SKM-1 (cell line): ENCODE measurements around the gene CEP85L.

Experiments
- DNase-seq: peaks from one replicate; lab custom pipeline; 2025; ENCODE audit not compliant: unreplicated experiment; lab: John Stamatoyannopoulos, UW

CEP85L gene

GRCh38 chr6:118625833-118626232 is 25.6 kb downstream of the CEP85L start:
- DNase-seq: no peak

- no peak for DNase-seq
These were observed 29.5 kb downstream of the CEP85L start for GRCh38 chr6:118621799-118622470.

- DNase-seq: no peak
These were observed 31.2 kb downstream of the CEP85L start for GRCh38 chr6:118620202-118620601.

GRCh38 chr6:118618676-118619377 is 32.6 kb downstream of the CEP85L start:
- DNase-seq: no peak

GRCh38 chr6:118617417-118617816 is 34.0 kb downstream of the CEP85L start:
- no peak for DNase-seq

- no peak for DNase-seq
These were observed 40.1 kb downstream of the CEP85L start for GRCh38 chr6:118611334-118611733.

GRCh38 chr6:118606858-118607257 is 44.5 kb downstream of the CEP85L start:
- no peak for DNase-seq

GRCh38 chr6:118606268-118606667 is 45.1 kb downstream of the CEP85L start:
- DNase-seq: no peak

- DNase-seq: no peak
These were observed 48.0 kb downstream of the CEP85L start for GRCh38 chr6:118603372-118603771.

- no peak for DNase-seq
These were observed 49.1 kb downstream of the CEP85L start for GRCh38 chr6:118602300-118602699.

GRCh38 chr6:118598324-118598723 is 53.1 kb downstream of the CEP85L start:
- DNase-seq: no peak

GRCh38 chr6:118597636-118598035 is 53.8 kb downstream of the CEP85L start:
- DNase-seq: no peak

- no peak for DNase-seq
These were observed 54.5 kb downstream of the CEP85L start for GRCh38 chr6:118596774-118597320.

GRCh38 chr6:118594877-118595276 is 56.5 kb downstream of the CEP85L start:
- DNase-seq: peak; percentile 29

- no peak for DNase-seq
These were observed 59.5 kb downstream of the CEP85L start for GRCh38 chr6:118591897-118592296.

GRCh38 chr6:118589649-118590365 is 61.6 kb downstream of the CEP85L start:
- DNase-seq: no peak

GRCh38 chr6:118589186-118589585 is 62.2 kb downstream of the CEP85L start:
- DNase-seq: no peak

- no peak for DNase-seq
These were observed 62.8 kb downstream of the CEP85L start for GRCh38 chr6:118588626-118589025.

- DNase-seq: no peak
These were observed 64.5 kb downstream of the CEP85L start for GRCh38 chr6:118586746-118587485.

GRCh38 chr6:118584911-118585310 is 66.5 kb downstream of the CEP85L start:
- no peak for DNase-seq

- DNase-seq: peak; percentile 50
These were observed 69.9 kb downstream of the CEP85L start for GRCh38 chr6:118581489-118581959.
